Psoas muscle (tissue), 8 donors: ENCODE results near the gene VN1R5. TPM values are rescaled to one million over a fixed set of nuclear protein-coding genes. Genes with fewer than 3 reads are reported as not detected.

Experiments used
- ATAC-seq, 4 donors: fragments of 200-7000 bp; cut with Tn5 transposase; one replicate each; pipeline ENCODE4 v1.9.1; 2020; ENCODE audit warnings: moderate library complexity in 3 of 4, mild to moderate bottlenecking in 2 of 4
- DNase-seq, 2 donors: peaks; one replicate each; pipeline ENCODE4 v3.0.0-alpha.2; 2020
- H3K27ac ChIP-seq: fragments of 200-600 bp; one replicate; pipeline ENCODE4 v1.8.0; 2022
- H3K27me3 ChIP-seq, 3 donors: fragments of 200-600 bp in 1 of 3; one replicate each; pipeline versions ENCODE4 v1.6.1 to v1.8.0; 2013 to 2022; ENCODE audit warnings: low read length in 2 of 3, mild to moderate bottlenecking in 2 of 3, moderate library complexity in 1 of 3; ENCODE audit not compliant: insufficient read depth in 3 of 3
- H3K36me3 ChIP-seq, 2 donors: fragments of 200-600 bp in 1 of 2; one replicate each; pipeline versions ENCODE4 v1.6.1 to v1.8.0; 2013 to 2022; ENCODE audit warnings: low read depth in 1 of 2, mild to moderate bottlenecking in 1 of 2, moderate library complexity in 1 of 2; ENCODE audit not compliant: insufficient read depth in 1 of 2
- H3K4me1 ChIP-seq: fragments of 200-600 bp; one replicate; pipeline ENCODE4 v1.8.0; 2022
- H3K4me3 ChIP-seq: fragments of 200-600 bp; one replicate; pipeline ENCODE4 v1.8.0; 2022; ENCODE audit warnings: mild to moderate bottlenecking
- H3K9me3 ChIP-seq: fragments of 200-600 bp; one replicate; pipeline ENCODE4 v1.8.0; 2022
- CTCF ChIP-seq: fragments of 200-600 bp; IDR thresholded peaks from one replicate; pipeline ENCODE4 v1.8.0; 2022; ENCODE audit warnings: antibody characterized with exemption
- WGBS, 3 donors: extraction: QIAGEN DNeasy Blood & Tissue Kit; methylation state at CpG; one replicate each; pipeline versions ENCODE4 v1.1.6 to v1.1.7; 2013; 5-methylcytosine and 5-hydroxymethylcytosine counted together
- intact Hi-C, 2 donors: fragments of 100-400 bp; cut with DNase I; formaldehyde crosslinking; loops; one replicate each; pipeline versions ENCODE4 v1.11.0 to v1.14.2; 2022
- polyA plus RNA-seq, 3 donors: library from polyadenylated mRNA; stranded (reverse); fragments of 200-250 nt; gene quantifications; one replicate each; pipeline ENCODE4 v1.2.3, GENCODE V29; 2013
- total RNA-seq, 4 donors: library from RNA; stranded (reverse); fragmentation: NEBNext Ultra II Directional in 2 of 4; extraction: Animal tissue kit (Norgen Biotek cat#: 25700) in 2 of 4; gene quantifications; one replicate each; pipeline versions ENCODE4 v1.2.1 to v1.2.4, GENCODE V29; 2021 to 2023
- donor health status: healthy with polysubstance abuse.
- donor health status: DM: no; HTN: no; CAD: no; lungs with moderate emphysema.
- donor health status: Bipolar disorder and iron deficiency.
- donor health status: healthy.
- donor health status: DM: yes; HTN: yes; CAD: no.
- donor health status: DM: no; HTN: no; CAD: no.
- donor health status: DM: no; HTN: no; CAD: no.
- donor health status: DM: yes; HTN: yes; CAD: no.

The VN1R5 gene
- total and polyA plus RNA-seq, 7 donors: not detected

GRCh38 chr1:247301176-247301540 lies 45.3 kb downstream of the VN1R5 start:
- Histone ChIP-seq H3K4me3 (no peak overlapping the region), H3K27ac (no peak overlapping the region), H3K4me1 (no peaks in the 10 kb centered on the region), H3K36me3 (peaks cover 2 to 64% of the 10 kb centered on the region in 2 donors), H3K27me3 (no peaks in the 10 kb centered on the region), H3K9me3 (no peaks in the 10 kb centered on the region)
- no peak for TF ChIP-seq CTCF
- no peak for ATAC-seq
- 96% methylated on average over 15 to 17 of the region's 17 CpGs for WGBS, 3 donors
- intact Hi-C loops: no loop called here
- DNase-seq: no peak

- no peak overlapping the region for H3K4me3 ChIP-seq
- H3K27me3 ChIP-seq: no peaks in the 10 kb centered on the region
- intact Hi-C loops: no loop called here
- no peaks in the 10 kb centered on the region for H3K4me1 ChIP-seq
- H3K27ac ChIP-seq: no peak overlapping the region
- ATAC-seq (no peak), DNase-seq (no peak)
- no peaks in the 10 kb centered on the region for H3K9me3 ChIP-seq
- 51 to 89% (median 57%) methylated on average over 5 of the region's 5 CpGs for WGBS, 3 donors
- no peak for TF ChIP-seq CTCF
- peaks cover 7 to 85% of the 10 kb centered on the region in 2 donors for H3K36me3 ChIP-seq
These were observed 47.3 kb downstream of the VN1R5 start for GRCh38 chr1:247303216-247303615.

- Histone ChIP-seq H3K4me1 (no peaks in the 10 kb centered on the region), H3K4me3 (no peak overlapping the region), H3K27ac (no peak overlapping the region), H3K36me3 (peaks cover 7 to 93% of the 10 kb centered on the region in 2 donors), H3K9me3 (no peaks in the 10 kb centered on the region), H3K27me3 (no peaks in the 10 kb centered on the region)
- intact Hi-C loops: no loop called here
- no peak for ATAC-seq
- no peak for TF ChIP-seq CTCF
- DNase-seq: no peak
- WGBS, 3 donors: 61 to 76% (median 72%) methylated on average over 2 of the region's 2 CpGs
These were observed 48.2 kb downstream of the VN1R5 start for GRCh38 chr1:247304031-247304430.

Other genes with a start within 250 kb of the VN1R5 start
- gene ZNF695, start 248.0 kb upstream of the VN1R5 start, total RNA-seq: not detected
- gene ZNF695, start 248.0 kb upstream of the VN1R5 start, polyA plus RNA-seq: under 1 TPM in 1 of 3 donors, not detected in 2; 0.03 TPM
- under 1 TPM; 0.83 to 0.96 (median 0.91) TPM for gene ZNF670, start 177.3 kb upstream of the VN1R5 start, total RNA-seq
- gene ZNF670, start 177.3 kb upstream of the VN1R5 start, polyA plus RNA-seq: 1 to 10 TPM in 1 of 3 donors, under 1 TPM in 2; 0.63 to 1.6 (median 0.66) TPM
- gene ZNF669, start 151.7 kb upstream of the VN1R5 start, total RNA-seq: 1 to 10 TPM; 1.3 to 3.0 (median 2.6) TPM
- 1 to 10 TPM; 2.5 to 3.7 (median 2.7) TPM for gene ZNF669, start 151.7 kb upstream of the VN1R5 start, polyA plus RNA-seq
- 10 to 100 TPM in 1 of 4 donors, 1 to 10 TPM in 3; 6.8 to 10.9 (median 9.1) TPM for gene ZNF124, start 84.1 kb upstream of the VN1R5 start, total RNA-seq
- gene ZNF124, start 84.1 kb upstream of the VN1R5 start, polyA plus RNA-seq: 1 to 10 TPM; 1.1 to 3.8 (median 1.4) TPM
- gene ZNF496, start 75.8 kb downstream of the VN1R5 start, total RNA-seq: 10 to 100 TPM; 19.5 to 24.2 (median 22.9) TPM
- gene ZNF496, start 75.8 kb downstream of the VN1R5 start, polyA plus RNA-seq: 10 to 100 TPM in 1 of 3 donors, 1 to 10 TPM in 2; 4.3 to 16.7 (median 8.8) TPM
- gene NLRP3, start 160.1 kb downstream of the VN1R5 start, total RNA-seq: under 1 TPM; 0.27 to 0.98 (median 0.55) TPM
- under 1 TPM; 0.07 to 0.22 (median 0.16) TPM for gene NLRP3, start 160.1 kb downstream of the VN1R5 start, polyA plus RNA-seq
- gene OR2B11, start 202.0 kb downstream of the VN1R5 start, total RNA-seq: not detected
- not detected for gene OR2B11, start 202.0 kb downstream of the VN1R5 start, polyA plus RNA-seq